Epithelial cell of esophagus (primary cell): ENCODE results near the gene AKT3.
A peak's percentile ranks its signal among the peaks of the same experiment; 100 is the strongest.

Experiments
- DNase-seq: peaks from one replicate; pipeline ENCODE4 v3.0.0; 2010; ENCODE audit warnings: low read depth
- H3K4me3 ChIP-seq: 2 replicates; pipeline ENCODE4 v1.5.1; 2011; ENCODE audit warnings: mild to moderate bottlenecking, low read length, control low read depth
- CTCF ChIP-seq: IDR thresholded peaks from 2 replicates; pipeline ENCODE4 v1.5.1; 2011; ENCODE audit warnings: low read depth, mild to moderate bottlenecking, low read length, control low read depth, inconsistent platforms; ENCODE audit not compliant: insufficient read depth; ENCODE audit errors: missing control alignments

AKT3 gene

DNA sequence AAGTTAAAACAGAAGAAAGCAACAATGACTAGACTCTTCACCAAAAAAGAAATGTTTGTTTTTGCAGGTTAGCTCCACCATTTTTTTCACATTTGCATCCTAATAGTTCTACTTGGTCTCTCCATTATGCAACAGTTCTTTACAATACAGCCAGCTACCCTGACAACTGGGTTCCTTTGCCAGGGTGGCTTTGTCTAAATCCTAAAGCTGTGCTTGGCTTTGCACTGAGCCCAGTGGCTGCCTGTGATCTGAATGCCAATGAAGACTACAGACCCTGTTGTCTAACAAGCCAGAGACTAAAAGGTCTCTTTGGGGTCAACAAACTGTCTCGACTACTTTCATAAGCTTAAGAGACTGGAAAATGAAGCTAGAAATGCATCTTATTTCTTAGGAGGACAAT, 112.0 kb downstream of the AKT3 start:
- no peak for TF ChIP-seq CTCF
- no peak for DNase-seq
- no peak overlapping the region for H3K4me3 ChIP-seq

DNA sequence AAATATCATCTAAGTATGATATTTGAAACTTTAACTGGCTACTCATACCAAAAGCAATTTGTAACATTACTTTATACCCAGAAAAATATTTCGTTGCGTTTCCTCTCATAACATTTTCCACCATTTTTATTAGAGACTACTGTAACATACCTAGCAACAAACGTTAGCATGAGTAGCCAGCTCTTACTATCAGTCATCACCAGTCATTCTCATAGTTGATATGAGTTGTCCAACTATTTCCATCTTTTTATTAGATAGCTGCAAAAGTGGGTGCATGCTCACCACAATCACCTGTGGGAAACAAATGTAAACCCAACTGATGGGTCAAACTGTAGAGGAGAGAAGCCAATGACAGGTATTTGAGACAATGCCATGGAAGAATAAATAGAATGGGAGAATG, 114.6 kb downstream of the AKT3 start:
- DNase-seq, result no peak
- H3K4me3 ChIP-seq, result no peak overlapping the region
- TF ChIP-seq CTCF, result no peak

GRCh38 chr1:243734308-243734695, 115.7 kb downstream of the AKT3 start:
- H3K4me3 ChIP-seq, result no peak overlapping the region
- peak; percentile 79 for DNase-seq
- TF ChIP-seq CTCF, result no peak

GRCh38 chr1:243733670-243734307, 116.3 kb downstream of the AKT3 start:
- no peak overlapping the region for H3K4me3 ChIP-seq
- no peak for DNase-seq
- no peak for TF ChIP-seq CTCF

GRCh38 chr1:243732637-243733036, 117.4 kb downstream of the AKT3 start:
- no peak overlapping the region for H3K4me3 ChIP-seq
- DNase-seq, result no peak
- no peak for TF ChIP-seq CTCF

GRCh38 chr1:243731974-243732625, 117.9 kb downstream of the AKT3 start:
- no peak overlapping the region for H3K4me3 ChIP-seq
- DNase-seq, result no peak
- no peak for TF ChIP-seq CTCF
